Measurements from ENCODE around the gene MINDY2.
"Not testable (repeated sequence)": the region's sequence is repeated elsewhere in the genome, so short reads cannot be mapped to it uniquely, and the experiment has no call there.

The MINDY2 gene

GRCh38 chr15:58785355-58785754 lies 14.3 kb downstream of the MINDY2 start:
- TF ChIP-seq, protein P1, sequence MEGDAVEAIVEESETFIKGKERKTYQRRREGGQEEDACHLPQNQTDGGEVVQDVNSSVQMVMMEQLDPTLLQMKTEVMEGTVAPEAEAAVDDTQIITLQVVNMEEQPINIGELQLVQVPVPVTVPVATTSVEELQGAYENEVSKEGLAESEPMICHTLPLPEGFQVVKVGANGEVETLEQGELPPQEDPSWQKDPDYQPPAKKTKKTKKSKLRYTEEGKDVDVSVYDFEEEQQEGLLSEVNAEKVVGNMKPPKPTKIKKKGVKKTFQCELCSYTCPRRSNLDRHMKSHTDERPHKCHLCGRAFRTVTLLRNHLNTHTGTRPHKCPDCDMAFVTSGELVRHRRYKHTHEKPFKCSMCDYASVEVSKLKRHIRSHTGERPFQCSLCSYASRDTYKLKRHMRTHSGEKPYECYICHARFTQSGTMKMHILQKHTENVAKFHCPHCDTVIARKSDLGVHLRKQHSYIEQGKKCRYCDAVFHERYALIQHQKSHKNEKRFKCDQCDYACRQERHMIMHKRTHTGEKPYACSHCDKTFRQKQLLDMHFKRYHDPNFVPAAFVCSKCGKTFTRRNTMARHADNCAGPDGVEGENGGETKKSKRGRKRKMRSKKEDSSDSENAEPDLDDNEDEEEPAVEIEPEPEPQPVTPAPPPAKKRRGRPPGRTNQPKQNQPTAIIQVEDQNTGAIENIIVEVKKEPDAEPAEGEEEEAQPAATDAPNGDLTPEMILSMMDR (IDR thresholded peaks at IDR 0.05; ENCODE audit: low read depth, low read length, missing control alignments): no peak
- no peak for DNase-seq
- H3K4me3 ChIP-seq (ENCODE audit: low read depth, low read length): no peak overlapping the region
- H3K27me3 ChIP-seq (replicated peaks): no peaks in the 10 kb centered on the region
- H3K36me3 ChIP-seq (replicated peaks): no peaks in the 10 kb centered on the region
- no peak overlapping the region for H3K27ac ChIP-seq
- in situ Hi-C loops (cut with HindIII; ENCODE audit: low pct_ligation_motif_present, low sequenced_read_pairs): no loop called here

- TF ChIP-seq, protein P1 (IDR thresholded peaks at IDR 0.05; ENCODE audit: low read depth, low read length, missing control alignments): no peak
- in situ Hi-C loops (cut with HindIII; ENCODE audit: low pct_ligation_motif_present, low sequenced_read_pairs): no loop called here
- H3K4me3 ChIP-seq (ENCODE audit: low read depth, low read length): no peak overlapping the region
These were observed 17.1 kb downstream of the MINDY2 start for GRCh38 chr15:58788056-58788710.

DNA sequence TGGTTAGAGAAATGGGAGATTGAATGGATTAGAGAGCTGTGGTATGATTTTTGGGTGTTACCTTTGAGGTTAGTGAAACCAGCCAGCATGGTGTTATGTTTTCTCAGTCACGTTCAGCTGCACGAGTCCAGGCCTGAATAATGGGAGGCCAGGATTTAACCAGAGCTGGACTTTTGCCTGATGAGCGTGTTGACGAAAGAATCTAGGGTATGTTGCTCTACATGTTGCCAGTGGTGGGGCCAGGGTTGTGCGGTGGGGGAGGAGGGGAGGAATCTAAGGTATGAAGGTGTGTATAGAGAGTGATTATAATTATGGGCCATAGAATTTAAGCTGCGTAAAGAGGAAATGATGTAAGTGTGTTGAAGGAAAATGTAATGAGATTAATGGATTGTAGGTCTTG lies 22.8 kb downstream of the MINDY2 start:
- Histone ChIP-seq H3K27ac (no peak overlapping the region), H3K27me3 (replicated peaks) (no peaks in the 10 kb centered on the region), H3K4me3 (ENCODE audit: low read depth, low read length) (no peak overlapping the region), H3K36me3 (replicated peaks) (no peaks in the 10 kb centered on the region)
- no peak for DNase-seq
- in situ Hi-C loops (cut with HindIII; ENCODE audit: low pct_ligation_motif_present, low sequenced_read_pairs): no loop called here
- TF ChIP-seq, protein P1 (IDR thresholded peaks at IDR 0.05; ENCODE audit: low read depth, low read length, missing control alignments): no peak

More at GRCh38 chr15:58788056-58788710, 17.1 kb downstream of the MINDY2 start:
- Histone ChIP-seq H3K36me3 (replicated peaks) (no peaks in the 10 kb centered on the region), H3K27ac (no peak overlapping the region), H3K27me3 (replicated peaks) (no peaks in the 10 kb centered on the region)
- DNase-seq: no peak

DNA sequence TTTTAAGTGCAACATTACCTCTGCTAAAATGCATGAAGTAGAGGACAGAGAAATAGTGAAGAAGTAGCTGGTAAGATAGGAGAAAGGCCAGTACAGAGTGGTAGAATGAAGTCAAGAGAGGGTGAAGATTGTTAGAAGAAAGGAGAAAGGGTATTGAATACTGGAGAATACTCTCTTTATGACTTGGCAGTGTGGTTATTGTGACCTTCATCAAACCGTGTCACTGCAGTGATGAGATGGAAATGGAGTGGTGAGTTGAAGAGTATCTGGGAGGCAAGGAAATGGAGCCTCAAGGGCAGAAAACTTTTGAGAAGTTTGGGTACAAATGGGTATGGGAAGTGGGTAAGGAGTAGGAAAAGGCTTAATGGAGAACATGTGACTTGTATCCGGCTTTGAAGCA lies 24.7 kb downstream of the MINDY2 start:
- Histone ChIP-seq H3K4me3 (ENCODE audit: low read depth, low read length) (no peak overlapping the region), H3K27ac (no peak overlapping the region), H3K27me3 (replicated peaks) (no peaks in the 10 kb centered on the region), H3K36me3 (replicated peaks) (no peaks in the 10 kb centered on the region)
- TF ChIP-seq, protein P1 (IDR thresholded peaks at IDR 0.05; ENCODE audit: low read depth, low read length, missing control alignments): no peak
- DNase-seq: no peak
- in situ Hi-C loops (cut with HindIII; ENCODE audit: low pct_ligation_motif_present, low sequenced_read_pairs): no loop called here

- DNase-seq: no peak
- TF ChIP-seq, protein P1 (IDR thresholded peaks at IDR 0.05; ENCODE audit: low read depth, low read length, missing control alignments): no peak
- no peak overlapping the region for H3K4me3 ChIP-seq (ENCODE audit: low read depth, low read length)
- H3K27ac ChIP-seq: no peak overlapping the region
- no peaks in the 10 kb centered on the region for H3K36me3 ChIP-seq (replicated peaks)
- in situ Hi-C loops (cut with HindIII; ENCODE audit: low pct_ligation_motif_present, low sequenced_read_pairs): no loop called here
- no peaks in the 10 kb centered on the region for H3K27me3 ChIP-seq (replicated peaks)
These were observed 26.4 kb downstream of the MINDY2 start for GRCh38 chr15:58797505-58797904.

DNA sequence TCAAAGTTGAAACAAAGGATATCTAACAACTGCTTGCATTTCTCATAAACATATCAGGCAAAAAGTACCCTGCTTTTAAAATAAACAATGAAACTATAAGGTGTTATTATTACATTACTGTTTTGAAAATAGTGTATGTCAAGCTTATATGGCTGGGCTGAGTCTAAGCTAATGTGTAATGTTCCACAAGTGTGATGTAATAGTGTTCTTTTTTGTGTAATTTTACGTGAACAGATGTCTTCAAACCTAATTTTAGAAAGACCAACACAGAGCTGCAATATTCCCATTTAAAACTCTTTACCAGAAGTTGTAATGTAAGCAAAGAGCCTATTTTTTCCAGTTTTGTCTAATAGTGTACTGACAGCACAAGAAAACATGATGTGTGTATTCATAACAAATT lies 34.0 kb downstream of the MINDY2 start:
- TF ChIP-seq, protein P1 (IDR thresholded peaks at IDR 0.05; ENCODE audit: low read depth, low read length, missing control alignments): no peak
- no peaks in the 10 kb centered on the region for H3K36me3 ChIP-seq (replicated peaks)
- H3K27ac ChIP-seq: no peak overlapping the region
- H3K4me3 ChIP-seq (ENCODE audit: low read depth, low read length): no peak overlapping the region
- no peak for DNase-seq
- H3K27me3 ChIP-seq (replicated peaks): no peaks in the 10 kb centered on the region
- in situ Hi-C loops (cut with HindIII; ENCODE audit: low pct_ligation_motif_present, low sequenced_read_pairs): no loop called here

DNA sequence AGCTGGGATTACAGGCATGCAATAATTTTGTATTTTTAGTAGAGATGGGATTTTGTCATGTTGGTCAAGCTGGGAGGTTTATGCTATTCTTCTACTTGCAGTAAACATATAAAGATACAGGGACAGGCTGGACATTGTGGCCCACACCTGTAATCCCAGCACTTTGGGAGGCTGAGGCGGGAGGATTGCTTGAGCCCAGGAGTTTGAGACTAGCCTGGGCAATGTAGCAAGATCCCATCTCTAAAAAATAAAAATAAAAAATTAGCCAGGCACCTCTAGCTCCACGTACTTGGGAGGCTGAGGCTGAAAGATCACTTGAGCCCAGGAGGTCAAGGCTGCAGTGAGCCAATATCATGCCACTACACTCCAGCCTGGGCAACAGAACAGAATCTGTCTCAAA lies 52.2 kb downstream of the MINDY2 start:
- DNase-seq; H3K4me3 ChIP-seq (ENCODE audit: low read depth, low read length); H3K27ac ChIP-seq; H3K36me3 ChIP-seq (replicated peaks); in situ Hi-C loops (cut with HindIII; ENCODE audit: low pct_ligation_motif_present, low sequenced_read_pairs); H3K27me3 ChIP-seq (replicated peaks): not testable (repeated sequence)

Measured in brain microvascular endothelial cell (primary cell).